IMR-90 (cell line): ENCODE measurements around the gene SFTPB. TPM values are rescaled to one million over a fixed set of nuclear protein-coding genes. Genes with fewer than 3 reads are reported as not detected.

Experiments
- ATAC-seq: fragments of 200-7000 bp; cut with Tn5 transposase; 2 replicates; pipeline ENCODE4 v1.9.1; 2020; ENCODE audit warnings: low read depth, mild to moderate bottlenecking, moderate library complexity
- BruUV-seq: library from RNA; stranded (reverse); fragments of 400-500 nt; replicated peaks from 2 replicates; lab custom pipeline; 2021; lab: Mats Ljungman, UMichigan
- CTCF ChIA-PET: fragments of 300-600 bp; formaldehyde crosslinking; extraction: SDS; loops from one replicate; lab custom pipeline; 2021; ENCODE audit warnings: antibody characterized with exemption; lab: Yijun Ruan, JAX
- POLR2A ChIA-PET: fragments of 300-600 bp; sonication (Branson Sonifier 250); formaldehyde crosslinking; loops from one replicate; lab custom pipeline; 2022; ENCODE audit warnings: antibody characterized with exemption; ENCODE audit not compliant: unreplicated experiment; lab: Charles Lee
- DNase-seq: peaks from one replicate; pipeline ENCODE4 v3.0.0; 2013
- H2AFZ ChIP-seq: replicated peaks from 2 replicates; pipeline ENCODE3; 2013; ENCODE audit warnings: low read length, mild to moderate bottlenecking; ENCODE audit not compliant: poor library complexity
- H2AK5ac ChIP-seq: 2 replicates; pipeline ENCODE4 v1.6.1; 2013; ENCODE audit warnings: low read depth, low read length, inconsistent platforms
- H2AK9ac ChIP-seq: replicated peaks from 2 replicates; pipeline ENCODE3; 2013; ENCODE audit warnings: mild to moderate bottlenecking, low read depth, low read length, moderate library complexity; ENCODE audit not compliant: poor library complexity
- H2BK120ac ChIP-seq: 2 replicates; pipeline ENCODE4 v1.6.1; 2013; ENCODE audit warnings: low read depth, low read length, inconsistent platforms
- H2BK15ac ChIP-seq: 3 replicates; pipeline ENCODE4 v1.6.1; 2013; ENCODE audit warnings: low read depth, low read length, inconsistent platforms
- H2BK20ac ChIP-seq: 2 replicates; pipeline ENCODE4 v1.6.1; 2013; ENCODE audit warnings: low read depth, mild to moderate bottlenecking, inconsistent platforms, low read length, moderate library complexity
- H2BK5ac ChIP-seq: 2 replicates; pipeline ENCODE4 v1.6.1; 2013; ENCODE audit warnings: mild to moderate bottlenecking, low read depth, low read length, inconsistent platforms; ENCODE audit not compliant: poor library complexity, severe bottlenecking
- H3K14ac ChIP-seq: replicated peaks from 2 replicates; pipeline ENCODE4 v1.6.1; 2013; ENCODE audit warnings: low read depth, low read length, inconsistent platforms
- H3K18ac ChIP-seq: 2 replicates; pipeline ENCODE4 v1.6.1; 2013; ENCODE audit warnings: low read depth, low read length, control low read depth
- H3K23ac ChIP-seq: 2 replicates; pipeline ENCODE4 v1.6.1; 2013; ENCODE audit warnings: low read depth, low read length, inconsistent platforms
- H3K27ac ChIP-seq: 2 replicates; pipeline ENCODE4 v1.5.1; 2013; ENCODE audit warnings: mild to moderate bottlenecking, control low read depth, low read length; ENCODE audit not compliant: insufficient read depth
- H3K27me3 ChIP-seq: 2 replicates; pipeline ENCODE4 v1.6.1; 2013; ENCODE audit warnings: low read length; ENCODE audit not compliant: control insufficient read depth, insufficient read depth
- H3K36me3 ChIP-seq: 2 replicates; pipeline ENCODE4 v1.6.1; 2013; ENCODE audit warnings: low read length, mixed read lengths; ENCODE audit not compliant: control insufficient read depth, insufficient read depth
- H3K4ac ChIP-seq: 2 replicates; pipeline ENCODE4 v1.6.1; 2013; ENCODE audit warnings: low read depth, low read length, inconsistent platforms
- H3K4me1 ChIP-seq: 2 replicates; pipeline ENCODE4 v1.6.1; 2013; ENCODE audit warnings: low read length, mixed read lengths; ENCODE audit not compliant: control insufficient read depth, insufficient read depth
- H3K4me2 ChIP-seq: 2 replicates; pipeline ENCODE4 v1.6.1; 2013; ENCODE audit warnings: low read depth, mild to moderate bottlenecking, control low read depth, low read length, moderate library complexity
- H3K4me3 ChIP-seq: 2 replicates; pipeline ENCODE4 v1.5.1; 2013; ENCODE audit warnings: low read depth, mild to moderate bottlenecking, control low read depth, low read length, moderate library complexity; ENCODE audit not compliant: insufficient read depth
- H3K56ac ChIP-seq: 2 replicates; pipeline ENCODE4 v1.6.1; 2013; ENCODE audit warnings: low read length, inconsistent platforms; ENCODE audit not compliant: insufficient read depth; ENCODE audit errors: extremely low read depth
- H3K79me1 ChIP-seq, 2 experiments: 2 replicates each; pipeline ENCODE4 v1.6.1; 2013; ENCODE audit warnings: low read length in 2 of 2, inconsistent platforms in 1 of 2, low read depth in 1 of 2
- H3K9ac ChIP-seq: 2 replicates; pipeline ENCODE4 v1.6.1; 2013; ENCODE audit warnings: low read depth, low read length, control low read depth
- H3K9me1 ChIP-seq: 2 replicates; pipeline ENCODE4 v1.6.1; 2013; ENCODE audit warnings: low read length, inconsistent platforms; ENCODE audit not compliant: insufficient read depth
- H3K9me3 ChIP-seq: 2 replicates; pipeline ENCODE4 v1.6.1; 2013; ENCODE audit warnings: low read length; ENCODE audit not compliant: control insufficient read depth, insufficient read depth
- H4K20me1 ChIP-seq: 2 replicates; pipeline ENCODE4 v1.6.1; 2013; ENCODE audit warnings: low read length, inconsistent platforms; ENCODE audit not compliant: insufficient read depth
- H4K5ac ChIP-seq: 2 replicates; pipeline ENCODE4 v1.6.1; 2013; ENCODE audit warnings: mild to moderate bottlenecking, low read depth, low read length, control low read depth
- H4K8ac ChIP-seq, 2 experiments: 2 replicates each; pipeline ENCODE4 v1.6.1; 2013; ENCODE audit warnings: low read depth in 2 of 2, low read length in 2 of 2, control low read depth in 1 of 2, inconsistent platforms in 1 of 2
- H4K91ac ChIP-seq: 2 replicates; pipeline ENCODE4 v1.6.1; 2013; ENCODE audit warnings: low read depth, low read length, inconsistent platforms; ENCODE audit not compliant: insufficient read depth
- MAFK ChIP-seq: IDR thresholded peaks from 2 replicates; pipeline ENCODE4 v1.6.1; 2012; ENCODE audit warnings: low read depth, low read length, improper control_type of control experiment
- MAZ ChIP-seq: IDR thresholded peaks from 2 replicates; pipeline ENCODE4 v1.6.1; 2012; ENCODE audit warnings: low read depth, mild to moderate bottlenecking, low read length, improper control_type of control experiment, moderate library complexity, borderline replicate concordance
- RCOR1 ChIP-seq: IDR thresholded peaks from 2 replicates; pipeline ENCODE4 v1.6.1; 2012; ENCODE audit warnings: mild to moderate bottlenecking, low read length, improper control_type of control experiment; ENCODE audit not compliant: insufficient replicate concordance
- SMC3 ChIP-seq: fragments of 150-350 bp; IDR thresholded peaks from 2 replicates; pipeline ENCODE4 v1.6.1; 2016; ENCODE audit warnings: low read depth, mild to moderate bottlenecking, antibody characterized with exemption, low read length, moderate library complexity
- WGBS, 2 experiments: methylation state at CpG; one replicate each; pipeline versions ENCODE4 v1.1.5 to v1.1.7; 2013; ENCODE audit warnings: missing lambda C conversion rate in 2 of 2; ENCODE audit not compliant: insufficient read length in 1 of 2; ENCODE audit errors: extremely low coverage in 2 of 2; 5-methylcytosine and 5-hydroxymethylcytosine counted together
- dilution Hi-C: fragments of 300-500 bp; cut with HindIII; formaldehyde crosslinking; loops from one replicate; pipeline ENCODE4 v1.14.3; 2018; ENCODE audit warnings: low sequenced_read_pairs; ENCODE audit not compliant: unreplicated experiment
- in situ Hi-C: fragments of 300-500 bp; cut with MboI; formaldehyde crosslinking; loops from 3 replicates; pipeline ENCODE4 v1.14.3; 2019; ENCODE audit warnings: low sequenced_read_pairs, inconsistent platforms, mixed read lengths
- intact Hi-C: fragments of 100-400 bp; cut with micrococcal nuclease; formaldehyde crosslinking; loops from 2 replicates; pipeline ENCODE4 v1.10.0; 2022
- polyA plus RNA-seq, 3 experiments: library from polyadenylated mRNA; depleted of rRNA; stranded (reverse); fragments of >200 nt; gene quantifications; 2 replicates each; pipeline ENCODE4 v1.2.3, GENCODE V29; 2012; ENCODE audit warnings: low replicate concordance in 1 of 3
- total RNA-seq: library from RNA; depleted of rRNA; stranded (reverse); fragments of >200 nt; gene quantifications from 2 replicates; pipeline ENCODE4 v1.2.3, GENCODE V29; 2012

SFTPB gene
- total and polyA plus RNA-seq, 2 of the 4 experiments (the other 2 are of a cell fraction): not detected

- intact Hi-C loops: no loop called here
- Histone ChIP-seq H4K5ac (no peak overlapping the region), H3K4me3 (no peak overlapping the region), H3K56ac (no peak overlapping the region), H3K18ac (no peak overlapping the region), H3K27me3 (no peaks in the 10 kb centered on the region), H2BK120ac (no peak overlapping the region; the same call in 1 of the 2 replicates), H3K4ac (no peak overlapping the region; the same call in 1 of the 2 replicates), H3K27ac (no peak overlapping the region), H4K20me1 (peaks cover 7% of the 10 kb centered on the region), H2AK9ac (peak overlapping the region; percentile 80), H2BK20ac (no peak overlapping the region), H3K23ac (no peak overlapping the region; the same call in 1 of the 2 replicates), H3K36me3 (peaks cover 19% of the 10 kb centered on the region), H4K91ac (no peak overlapping the region), H2BK15ac (no peak overlapping the region; the same call in 2 of the 3 replicates), H2AK5ac (0 out of 2 replicates have a peak overlapping the region, but pooled peaks have one; percentile 11), H3K14ac (peak overlapping the region; percentile 53; the same call in 1 of the 2 replicates), H3K9me1 (peaks cover 24% of the 10 kb centered on the region), H2BK5ac (no peak overlapping the region), H3K79me1 (peaks cover 4 to 19% of the 10 kb centered on the region in 2 experiments; a peak in 3 of 4 replicates), H2AFZ (no peak overlapping the region), H3K9me3 (no peaks in the 10 kb centered on the region), H3K4me2 (no peak overlapping the region), H3K4me1 (peaks cover 28% of the 10 kb centered on the region), H4K8ac (no peak overlapping the region), H3K9ac (no peak overlapping the region)
- no peak for TF ChIP-seq SMC3
- no peak for TF ChIP-seq RCOR1
- TF ChIP-seq MAFK: no peak
- TF ChIP-seq MAZ: no peak
- dilution Hi-C loops: no loop called here
- in situ Hi-C loops: no loop called here
- ATAC-seq (no peak), DNase-seq (no peak)
- CTCF ChIA-PET: no interaction called here
- POLR2A ChIA-PET: no interaction called here
- BruUV-seq: no TSS peak
- WGBS, 2 experiments: 60% methylated on average over 1 of the region's 3 CpGs; no CpG with 5 or more reads in 1 of the 2 experiments
Measured at GRCh38 chr2:85653996-85654395, 14.0 kb downstream of the SFTPB start.
